Breast epithelium (tissue), 3 donors: ENCODE results near the gene CDKL2.
"Not testable (repeated sequence)": the region's sequence is repeated elsewhere in the genome, so short reads cannot be mapped to it uniquely, and the experiment has no call there.

Source experiments
- POLR2A ChIP-seq: fragments of 450-650 bp; IDR thresholded peaks from one replicate; pipeline ENCODE4 v1.6.1; 2016; ENCODE audit warnings: antibody characterized with exemption, mild to moderate bottlenecking, moderate library complexity
- POLR2AphosphoS5 ChIP-seq, 3 donors: sonication (generic); formaldehyde crosslinking; IDR thresholded peaks; one replicate each; pipeline ENCODE4 v1.6.1; 2017; ENCODE audit warnings: antibody characterized with exemption in 3 of 3
- TF ChIP-seq, protein P1 (sequence below), 3 donors: fragments of 450-650 bp; IDR thresholded peaks; one replicate each; pipeline ENCODE4 v1.5.1; 2016 to 2017; ENCODE audit warnings: antibody characterized with exemption in 3 of 3, mild to moderate bottlenecking in 3 of 3, moderate library complexity in 3 of 3

DNA sequence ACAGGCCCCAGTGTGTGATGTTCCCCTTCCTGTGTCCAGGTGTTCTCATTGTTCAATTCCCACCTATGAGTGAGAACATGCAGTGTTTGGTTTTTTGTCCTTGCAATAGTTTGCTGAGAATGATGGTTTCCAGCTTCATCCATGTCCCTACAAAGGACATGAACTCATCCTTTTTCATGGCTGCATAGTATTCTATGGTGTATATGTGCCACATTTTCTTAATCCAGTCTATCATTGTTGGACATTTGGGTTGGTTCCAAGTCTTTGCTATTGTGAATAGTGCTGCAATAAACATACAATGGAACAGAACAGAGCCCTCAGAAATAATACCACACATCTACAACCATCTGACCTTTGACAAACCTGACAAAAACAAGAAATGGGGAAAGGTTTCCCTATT is 96.4 kb downstream of the CDKL2 start:
- not testable (repeated sequence) for TF ChIP-seq POLR2A; POLR2AphosphoS5 (IDR thresholded peaks at IDR 0.05)
- TF ChIP-seq, protein P1, sequence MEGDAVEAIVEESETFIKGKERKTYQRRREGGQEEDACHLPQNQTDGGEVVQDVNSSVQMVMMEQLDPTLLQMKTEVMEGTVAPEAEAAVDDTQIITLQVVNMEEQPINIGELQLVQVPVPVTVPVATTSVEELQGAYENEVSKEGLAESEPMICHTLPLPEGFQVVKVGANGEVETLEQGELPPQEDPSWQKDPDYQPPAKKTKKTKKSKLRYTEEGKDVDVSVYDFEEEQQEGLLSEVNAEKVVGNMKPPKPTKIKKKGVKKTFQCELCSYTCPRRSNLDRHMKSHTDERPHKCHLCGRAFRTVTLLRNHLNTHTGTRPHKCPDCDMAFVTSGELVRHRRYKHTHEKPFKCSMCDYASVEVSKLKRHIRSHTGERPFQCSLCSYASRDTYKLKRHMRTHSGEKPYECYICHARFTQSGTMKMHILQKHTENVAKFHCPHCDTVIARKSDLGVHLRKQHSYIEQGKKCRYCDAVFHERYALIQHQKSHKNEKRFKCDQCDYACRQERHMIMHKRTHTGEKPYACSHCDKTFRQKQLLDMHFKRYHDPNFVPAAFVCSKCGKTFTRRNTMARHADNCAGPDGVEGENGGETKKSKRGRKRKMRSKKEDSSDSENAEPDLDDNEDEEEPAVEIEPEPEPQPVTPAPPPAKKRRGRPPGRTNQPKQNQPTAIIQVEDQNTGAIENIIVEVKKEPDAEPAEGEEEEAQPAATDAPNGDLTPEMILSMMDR (IDR thresholded peaks at IDR 0.05): not testable (repeated sequence)
